Esophagus muscularis mucosa (tissue), 4 donors: ENCODE measurements around the gene PLEKHA6.

Experiments
- CTCF ChIP-seq, 3 experiments: fragments of 200-600 bp in 2 of 3; fragments of 450-650 bp in 1 of 3; sonication (generic) in 2 of 3; IDR thresholded peaks; one replicate each; pipeline ENCODE4 v1.5.1; 2017 to 2019; ENCODE audit warnings: antibody characterized with exemption in 3 of 3, mild to moderate bottlenecking in 2 of 3, moderate library complexity in 1 of 3
- EP300 ChIP-seq: sonication (generic); formaldehyde crosslinking; IDR thresholded peaks from one replicate; pipeline ENCODE4 v1.6.1; 2017; ENCODE audit warnings: antibody characterized with exemption
- POLR2A ChIP-seq: fragments of 450-650 bp; IDR thresholded peaks from one replicate; pipeline ENCODE4 v1.6.1; 2017; ENCODE audit warnings: antibody characterized with exemption, moderate library complexity, mild to moderate bottlenecking, low read depth

- TF ChIP-seq CTCF (IDR thresholded peaks at IDR 0.05): no peak
- no peak for TF ChIP-seq POLR2A
- no peak for TF ChIP-seq EP300
Measured at GRCh38 chr1:204194771-204195170, 165.0 kb downstream of the PLEKHA6 start.
